EH (cell line): ENCODE measurements around the gene KIF5C.
"Not testable (repeated sequence)": the region's sequence is repeated elsewhere in the genome, so short reads cannot be mapped to it uniquely, and the experiment has no call there.

ENCODE experiments used
- DNase-seq: peaks from one replicate; pipeline ENCODE4 v3.0.0-alpha.2; 2015; ENCODE audit warnings: low read depth

KIF5C gene

GRCh38 chr2:148965623-148966437 is 90.8 kb downstream of the KIF5C start:
- DNase-seq, result no peak

GRCh38 chr2:148966438-148966758 is 91.4 kb downstream of the KIF5C start:
- DNase-seq, result no peak

GRCh38 chr2:148967056-148967455 is 92.0 kb downstream of the KIF5C start:
- no peak for DNase-seq

GRCh38 chr2:148967578-148967977 is 92.6 kb downstream of the KIF5C start:
- DNase-seq, result no peak

GRCh38 chr2:148968301-148968700 is 93.3 kb downstream of the KIF5C start:
- DNase-seq, result no peak

GRCh38 chr2:148968776-148969319 is 93.8 kb downstream of the KIF5C start:
- no peak for DNase-seq

- DNase-seq, result no peak
Observed at GRCh38 chr2:148969659-148970061, 94.6 kb downstream of the KIF5C start.

- DNase-seq, result no peak
Observed at GRCh38 chr2:148970385-148970784, 95.4 kb downstream of the KIF5C start.

- DNase-seq, result no peak
Observed at GRCh38 chr2:148971547-148971946, 96.5 kb downstream of the KIF5C start.

GRCh38 chr2:148974095-148974494 is 99.1 kb downstream of the KIF5C start:
- no peak for DNase-seq

GRCh38 chr2:148978026-148978685 is 103.1 kb downstream of the KIF5C start:
- DNase-seq, result no peak

GRCh38 chr2:148978706-148979105 is 103.7 kb downstream of the KIF5C start:
- DNase-seq, result peak; percentile 9

- no peak for DNase-seq
Observed at GRCh38 chr2:148979164-148979918, 104.3 kb downstream of the KIF5C start.

GRCh38 chr2:148979919-148980277 is 104.9 kb downstream of the KIF5C start:
- no peak for DNase-seq

GRCh38 chr2:148980496-148980895 is 105.5 kb downstream of the KIF5C start:
- DNase-seq, result not testable (repeated sequence)

GRCh38 chr2:148981324-148981723 is 106.3 kb downstream of the KIF5C start:
- DNase-seq, result peak; percentile 16

- no peak for DNase-seq
Observed at GRCh38 chr2:148981781-148982180, 106.8 kb downstream of the KIF5C start.

- peak; percentile 37 for DNase-seq
Observed at GRCh38 chr2:148982282-148982681, 107.3 kb downstream of the KIF5C start.

GRCh38 chr2:148983896-148984295 is 108.9 kb downstream of the KIF5C start:
- no peak for DNase-seq

GRCh38 chr2:148984449-148984848 is 109.4 kb downstream of the KIF5C start:
- no peak for DNase-seq

- no peak for DNase-seq
Observed at GRCh38 chr2:148987286-148987685, 112.3 kb downstream of the KIF5C start.

- no peak for DNase-seq
Observed at GRCh38 chr2:148988337-148988736, 113.3 kb downstream of the KIF5C start.
